Ovary (tissue), 9 donors: ENCODE results near the gene UBAP1. TPM values are rescaled to one million over a fixed set of nuclear protein-coding genes. Genes with fewer than 3 reads are reported as not detected.
A peak's percentile ranks its signal among the peaks of the same experiment; 100 is the strongest.
"Not testable (repeated sequence)": the region's sequence is repeated elsewhere in the genome, so short reads cannot be mapped to it uniquely, and the experiment has no call there.

Experiments
- DNase-seq, 5 donors: peaks; one replicate each; pipeline ENCODE4 v3.0.0-alpha.2; 2019 to 2020
- H3K27ac ChIP-seq, 2 donors: fragments of 200-600 bp; one replicate each; pipeline versions ENCODE4 v1.5.1 to v1.8.0; 2019 to 2022
- H3K27me3 ChIP-seq: fragments of 200-600 bp; one replicate; pipeline ENCODE4 v1.8.0; 2022
- H3K36me3 ChIP-seq: fragments of 200-600 bp; sonication (generic); one replicate; pipeline ENCODE4 v1.5.1; 2019
- H3K4me1 ChIP-seq: one replicate; pipeline ENCODE4 v1.8.1; 2013; ENCODE audit warnings: mild to moderate bottlenecking, moderate library complexity; ENCODE audit not compliant: insufficient read depth
- H3K4me3 ChIP-seq: fragments of 200-600 bp; sonication (generic); one replicate; pipeline ENCODE4 v1.5.1; 2017
- H3K9me3 ChIP-seq, 2 donors: fragments of 200-600 bp in 1 of 2; sonication (generic) in 1 of 2; one replicate each; pipeline versions ENCODE4 v1.5.1 to v1.8.1; 2013 to 2019; ENCODE audit warnings: mild to moderate bottlenecking in 1 of 2, moderate library complexity in 1 of 2
- EP300 ChIP-seq: sonication (generic); formaldehyde crosslinking; IDR thresholded peaks from one replicate; pipeline ENCODE4 v1.6.1; 2017; ENCODE audit warnings: antibody characterized with exemption
- POLR2A ChIP-seq: fragments of 450-650 bp; IDR thresholded peaks from one replicate; pipeline ENCODE4 v1.6.1; 2017; ENCODE audit warnings: antibody characterized with exemption, mild to moderate bottlenecking, moderate library complexity
- WGBS, 3 donors: extraction: QIAGEN DNeasy Blood & Tissue Kit in 1 of 3; methylation state at CpG; one replicate each; pipeline versions ENCODE4 v1.1.5 to v1.1.7; 2013 to 2017; 5-methylcytosine and 5-hydroxymethylcytosine counted together
- intact Hi-C, 4 donors: fragments of 100-400 bp; cut with DNase I; formaldehyde crosslinking; loops; one replicate each; pipeline versions ENCODE4 v1.11.0 to v1.15.1; 2022 to 2023
- polyA plus RNA-seq, 2 donors: library from polyadenylated mRNA; stranded (reverse); fragments of 200-250 nt in 1 of 2; fragments of 350-450 nt in 1 of 2; fragmentation: Illumina TruSeq in 1 of 2; extraction: RNeasy Lipid Tissue Mini Kit (QIAGEN cat#74804) in 1 of 2; gene quantifications; one replicate each; pipeline ENCODE4 v1.2.3, GENCODE V29; 2013 to 2014
- total RNA-seq, 7 donors: library from RNA; depleted of rRNA in 2 of 7; stranded (reverse); fragments of >200 nt in 2 of 7; fragmentation: NEBNext Ultra II Directional in 3 of 7; extraction: Animal tissue kit (Norgen Biotek cat#: 25700) in 3 of 7; gene quantifications; one replicate each; pipeline versions ENCODE4 v1.1.0 to v1.2.4, GENCODE V29; 2016 to 2023
- TF ChIP-seq, protein P1 (sequence below), 3 donors: fragments of 450-650 bp in 2 of 3; fragments of 200-600 bp in 1 of 3; IDR thresholded peaks; one replicate each; pipeline versions ENCODE4 v1.5.1 to v1.8.0; 2016 to 2022; ENCODE audit warnings: antibody characterized with exemption in 3 of 3, mild to moderate bottlenecking in 1 of 3
- donor health status: DM: no; HTN: no; CAD: no; lungs with moderate emphysema.
- donor health status: DM: no; HTN: no; CAD: no.
- donor health status: Bipolar disorder and iron deficiency.
- donor health status: DM: yes; HTN: yes; CAD: no.
- donor health status: DM: no; HTN: no; CAD: no.
- donor health status: DM: yes; HTN: yes; CAD: no.

The UBAP1 gene
- total and polyA plus RNA-seq, 9 donors = 25.8 to 93.9 (median 44.8) TPM

GRCh38 chr9:34242830-34243229, 64.0 kb downstream of the UBAP1 start:
- no peak for DNase-seq
- Histone ChIP-seq H3K27me3 (no peaks in the 10 kb centered on the region), H3K4me3 (no peak overlapping the region), H3K36me3 (no peaks in the 10 kb centered on the region), H3K9me3 (no peaks in the 10 kb centered on the region), H3K4me1 (peaks cover 16% of the 10 kb centered on the region), H3K27ac (no peak overlapping the region)
- 16 to 22% (median 22%) methylated on average over 2 of the region's 2 CpGs for WGBS, 3 donors
- intact Hi-C loops = no loop called here
- TF ChIP-seq POLR2A = no peak
- TF ChIP-seq EP300 = no peak
- TF ChIP-seq, protein P1, sequence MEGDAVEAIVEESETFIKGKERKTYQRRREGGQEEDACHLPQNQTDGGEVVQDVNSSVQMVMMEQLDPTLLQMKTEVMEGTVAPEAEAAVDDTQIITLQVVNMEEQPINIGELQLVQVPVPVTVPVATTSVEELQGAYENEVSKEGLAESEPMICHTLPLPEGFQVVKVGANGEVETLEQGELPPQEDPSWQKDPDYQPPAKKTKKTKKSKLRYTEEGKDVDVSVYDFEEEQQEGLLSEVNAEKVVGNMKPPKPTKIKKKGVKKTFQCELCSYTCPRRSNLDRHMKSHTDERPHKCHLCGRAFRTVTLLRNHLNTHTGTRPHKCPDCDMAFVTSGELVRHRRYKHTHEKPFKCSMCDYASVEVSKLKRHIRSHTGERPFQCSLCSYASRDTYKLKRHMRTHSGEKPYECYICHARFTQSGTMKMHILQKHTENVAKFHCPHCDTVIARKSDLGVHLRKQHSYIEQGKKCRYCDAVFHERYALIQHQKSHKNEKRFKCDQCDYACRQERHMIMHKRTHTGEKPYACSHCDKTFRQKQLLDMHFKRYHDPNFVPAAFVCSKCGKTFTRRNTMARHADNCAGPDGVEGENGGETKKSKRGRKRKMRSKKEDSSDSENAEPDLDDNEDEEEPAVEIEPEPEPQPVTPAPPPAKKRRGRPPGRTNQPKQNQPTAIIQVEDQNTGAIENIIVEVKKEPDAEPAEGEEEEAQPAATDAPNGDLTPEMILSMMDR (IDR thresholded peaks at IDR 0.05) = no peak

- H3K4me1 ChIP-seq, H3K9me3 ChIP-seq, DNase-seq, H3K27ac ChIP-seq, H3K36me3 ChIP-seq, H3K4me3 ChIP-seq, H3K27me3 ChIP-seq, intact Hi-C loops: not testable (repeated sequence)
- WGBS, 3 donors = no CpG with 5 or more reads among the region's 2 CpGs
Observed at GRCh38 chr9:34245212-34245611, 66.4 kb downstream of the UBAP1 start.

- intact Hi-C loops = no loop called here
- H3K36me3 ChIP-seq = no peaks in the 10 kb centered on the region
Observed at GRCh38 chr9:34246453-34246852, 67.6 kb downstream of the UBAP1 start.

DNA sequence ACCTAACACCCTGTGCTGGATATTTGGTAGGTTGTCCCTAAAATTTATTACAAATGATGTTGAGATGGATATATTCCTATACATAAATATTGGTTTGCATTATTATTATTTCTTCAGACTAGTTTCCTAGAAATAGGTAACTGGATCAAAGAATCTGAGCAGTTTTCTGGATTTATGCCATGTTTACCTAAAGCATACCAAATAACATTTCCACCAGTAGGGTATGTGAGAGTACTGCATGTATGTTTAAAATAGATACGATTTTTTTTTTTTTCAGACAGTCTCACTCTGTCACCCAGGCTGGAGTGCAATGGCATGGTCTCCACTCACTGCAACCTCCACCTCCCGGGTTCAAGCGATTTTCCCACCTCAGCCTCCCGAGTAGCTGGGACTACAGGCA, 68.9 kb downstream of the UBAP1 start:
- DNase-seq, H3K27me3 ChIP-seq, intact Hi-C loops, H3K36me3 ChIP-seq, H3K4me1 ChIP-seq, H3K27ac ChIP-seq, H3K9me3 ChIP-seq, H3K4me3 ChIP-seq: not testable (repeated sequence)
- WGBS, 3 donors = 73 to 80% (median 79%) methylated on average over 4 of the region's 4 CpGs

More at GRCh38 chr9:34246453-34246852, 67.6 kb downstream of the UBAP1 start:
- H3K4me3 ChIP-seq = no peak overlapping the region
- H3K9me3 ChIP-seq = no peaks in the 10 kb centered on the region
- TF ChIP-seq, protein P1 (IDR thresholded peaks at IDR 0.05) = no peak
- TF ChIP-seq POLR2A (no peak), EP300 (no peak)
- no peaks in the 10 kb centered on the region for H3K27me3 ChIP-seq
- DNase-seq = no peak
- WGBS, 3 donors = 77 to 85% (median 83%) methylated on average over 2 of the region's 2 CpGs
- H3K27ac ChIP-seq = no peak overlapping the region
- peaks cover 9% of the 10 kb centered on the region for H3K4me1 ChIP-seq

DNA sequence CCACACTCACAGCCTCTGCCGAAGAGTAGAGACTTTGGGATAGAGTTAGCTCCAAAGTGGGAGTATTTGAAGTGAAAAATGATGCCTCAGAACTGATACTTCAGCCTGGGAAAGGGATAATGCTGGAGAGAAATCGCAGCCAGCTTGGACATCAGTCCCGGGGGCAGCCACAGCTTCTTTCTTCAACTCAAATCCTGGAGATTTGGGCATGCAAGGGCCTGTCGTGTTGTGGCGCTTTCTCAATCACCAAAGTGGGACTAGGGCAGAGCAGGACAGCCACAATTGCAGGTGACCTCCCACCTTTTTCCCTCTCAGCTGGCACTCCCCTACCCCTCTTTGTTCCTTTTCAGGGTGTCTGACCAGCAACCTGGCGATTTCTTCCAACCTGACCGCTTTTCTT, 70.4 kb downstream of the UBAP1 start:
- Histone ChIP-seq H3K4me1 (peaks cover 2% of the 10 kb centered on the region), H3K36me3 (no peaks in the 10 kb centered on the region), H3K9me3 (no peaks in the 10 kb centered on the region), H3K27me3 (no peaks in the 10 kb centered on the region), H3K27ac (peak overlapping the region in 1 of 2 donors; percentile 14), H3K4me3 (no peak overlapping the region)
- DNase-seq = no peak
- intact Hi-C loops = no loop called here
- 85 to 94% (median 94%) methylated on average over 7 of the region's 7 CpGs for WGBS, 3 donors
- no peak for TF ChIP-seq EP300
- TF ChIP-seq POLR2A = no peak
- TF ChIP-seq, protein P1 (IDR thresholded peaks at IDR 0.05) = no peak
